HG03460 (cell line): ENCODE measurements around the gene IER2.
"Not testable (repeated sequence)": the region's sequence is repeated elsewhere in the genome, so short reads cannot be mapped to it uniquely, and the experiment has no call there.

Experiments used
- ATAC-seq: cut with Tn5 transposase; IDR thresholded peaks from one replicate; pipeline ENCODE4 v1.9.1; 2021; ENCODE audit not compliant: unreplicated experiment

IER2 gene

DNA sequence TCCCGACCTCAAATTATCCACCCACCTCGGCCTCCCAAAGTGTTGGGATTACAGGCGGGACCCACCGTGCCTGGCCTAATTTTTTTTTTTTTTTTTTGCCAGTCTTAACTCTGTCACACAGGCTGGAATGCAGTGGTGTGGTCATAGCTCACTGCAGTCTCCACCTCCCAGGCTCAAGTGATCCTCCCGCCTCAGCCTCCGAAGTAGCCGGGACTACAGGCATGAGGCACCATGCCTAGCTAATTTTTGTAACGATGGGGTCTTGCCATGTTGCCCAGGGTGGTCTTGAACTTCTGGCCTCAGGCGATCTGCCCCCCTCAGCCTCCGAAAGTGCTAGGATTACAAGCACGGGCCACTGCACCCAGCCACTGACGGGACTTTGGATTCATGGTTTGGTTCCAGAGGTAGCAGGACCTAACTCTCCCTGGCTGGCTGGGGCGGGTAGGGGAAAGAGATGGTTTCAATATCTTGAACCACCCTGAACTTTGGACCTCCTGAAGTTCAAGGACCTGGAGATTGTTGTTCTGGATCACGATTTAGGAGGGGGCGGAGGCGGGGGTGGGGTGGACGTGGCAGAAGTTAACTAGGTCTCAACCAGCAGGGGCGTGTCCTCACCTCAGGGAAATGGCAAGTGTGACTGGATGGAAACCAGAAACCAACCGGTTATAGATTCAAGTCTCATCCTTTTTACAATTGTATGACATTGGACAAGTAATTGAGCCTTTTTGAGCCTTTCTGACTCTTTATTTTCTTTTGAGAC, 40.8 kb downstream of the IER2 start:
- no peak for ATAC-seq

DNA sequence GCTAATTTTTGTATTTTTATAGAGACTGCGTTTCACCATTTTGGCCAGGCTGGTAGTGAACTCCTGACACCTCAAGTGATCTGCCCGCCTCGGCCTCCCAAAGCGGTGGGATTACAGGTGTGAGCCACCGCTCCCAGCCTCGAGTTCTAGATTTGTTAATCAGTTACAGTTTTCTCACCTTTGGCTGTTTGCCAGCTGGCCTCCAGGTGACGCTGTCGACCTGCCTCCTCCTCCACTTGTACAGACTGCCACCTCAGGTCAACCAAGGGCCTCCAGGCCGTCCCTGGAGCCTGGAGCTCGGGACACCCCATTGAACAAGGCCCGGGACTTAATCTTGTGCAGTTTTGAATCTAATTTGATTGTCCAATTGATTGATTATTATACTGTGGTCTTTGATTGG, 45.5 kb downstream of the IER2 start:
- ATAC-seq: no peak

DNA sequence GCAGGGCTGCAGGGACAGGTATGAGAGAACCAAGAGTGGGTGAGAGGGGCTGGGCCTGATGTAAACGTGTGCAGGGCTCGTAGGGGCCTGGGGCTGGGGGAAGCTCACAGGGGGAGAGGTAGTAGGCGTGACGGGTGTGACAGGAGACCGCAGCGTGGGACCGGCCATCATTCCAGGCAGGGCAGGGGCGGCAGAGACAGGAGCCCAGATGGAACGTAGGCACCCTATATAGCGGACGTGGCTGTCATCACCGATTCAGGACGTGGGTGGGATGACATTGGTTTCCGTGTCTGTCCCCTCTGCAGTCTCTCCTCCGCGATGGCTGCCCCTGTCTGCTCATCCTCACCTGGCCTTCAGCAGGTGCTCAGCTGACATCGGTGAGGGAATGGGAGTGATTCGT, 48.4 kb downstream of the IER2 start:
- no peak for ATAC-seq

- ATAC-seq: not testable (repeated sequence)
Measured at GRCh38 chr19:13202112-13202511, 51.9 kb downstream of the IER2 start.
